ENCODE results near the gene CARTPT.

DNA sequence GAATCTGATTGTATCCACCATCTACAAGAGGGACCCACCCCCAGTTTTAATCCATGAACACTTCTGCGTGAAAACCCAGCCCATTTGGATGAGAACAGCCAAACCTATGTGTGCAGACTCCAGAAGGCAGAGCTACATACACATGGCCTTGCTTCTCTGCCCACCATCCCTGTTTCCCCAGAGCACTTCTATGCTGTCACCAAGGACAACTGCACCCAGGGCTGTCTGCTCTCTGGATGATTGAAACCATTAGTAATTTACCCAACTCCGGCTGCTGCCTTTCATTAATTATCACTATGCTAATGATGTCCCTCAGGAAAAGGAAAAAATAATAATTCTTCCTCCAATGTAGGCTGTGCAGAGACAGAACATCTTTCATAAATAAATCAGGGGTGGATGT is 8.9 kb downstream of the CARTPT start:
- TF ChIP-seq MAFG (tag; conservative IDR thresholded peaks at IDR 0.05): no peak
- no peak for TF ChIP-seq TAF1 (IDR thresholded peaks at IDR 0.05; ENCODE audit: control insufficient read depth, extremely low read depth, insufficient read depth, low read length, severe bottlenecking)
- TF ChIP-seq ZNF707 (CRISPR knock-in tag; conservative IDR thresholded peaks at IDR 0.05): no peak
- TF ChIP-seq SP1 (CRISPR knock-in tag; IDR thresholded peaks at IDR 0.05): no peak
- no peak for TF ChIP-seq POLR2A (conservative IDR thresholded peaks at IDR 0.05)
- no peak for TF ChIP-seq RAD51 (IDR thresholded peaks at IDR 0.05; ENCODE audit: borderline replicate concordance, low read depth)

Measured in K562 (cell line).